GM12891 (cell line): ENCODE results near the gene GFOD1.

Experiments used
- POLR2A ChIP-seq: IDR thresholded peaks from 2 replicates; pipeline ENCODE4 v1.6.1; 2011; ENCODE audit warnings: low read depth, low read length, control low read depth
- POLR2AphosphoS5 ChIP-seq: IDR thresholded peaks from 2 replicates; pipeline ENCODE4 v1.6.1; 2011; ENCODE audit warnings: low read depth, low read length, control low read depth
- POU2F2 ChIP-seq: IDR thresholded peaks from 2 replicates; pipeline ENCODE4 v1.6.1; 2011; ENCODE audit warnings: low read depth, mild to moderate bottlenecking, control low read depth, low read length, moderate library complexity
- SPI1 ChIP-seq: IDR thresholded peaks from 2 replicates; pipeline ENCODE4 v1.6.1; 2011; ENCODE audit warnings: low read depth, low read length, control low read depth

GRCh38 chr6:13531956-13532355, 44.6 kb upstream of the GFOD1 start:
- no peak for TF ChIP-seq POLR2AphosphoS5
- no peak for TF ChIP-seq POLR2A
- no peak for TF ChIP-seq SPI1
- no peak for TF ChIP-seq POU2F2
